H1 (cell line): Measurements from ENCODE around the gene PIGV. TPM values are rescaled to one million over a fixed set of nuclear protein-coding genes. Genes with fewer than 3 reads are reported as not detected.

Experiments
- CTCF ChIA-PET: fragments of 300-600 bp; sonication (Branson Sonifier 250); formaldehyde crosslinking; loops from one replicate; lab custom pipeline; 2021; ENCODE audit not compliant: partially characterized antibody; lab: Charles Lee
- POLR2A ChIA-PET: fragments of 300-600 bp; sonication (Branson Sonifier 250); formaldehyde crosslinking; loops from one replicate; lab custom pipeline; 2021; ENCODE audit warnings: inconsistent platforms; ENCODE audit not compliant: partially characterized antibody; lab: Charles Lee
- DNase-seq, 2 experiments: peaks; one replicate each; pipeline versions ENCODE4 v3.0.0 to v3.0.0-alpha.2; 2010 to 2022; ENCODE audit warnings: low spot score in 2 of 2, low read depth in 1 of 2, mixed read lengths in 1 of 2
- FAIRE-seq: peaks from 2 replicates; lab custom pipeline; 2011; peaks lifted over from hg19 to GRCh38; lab: Jason Lieb, UNC
- H2AFZ ChIP-seq: 2 replicates; pipeline ENCODE4 v1.8.1; 2012; ENCODE audit warnings: low read length, inconsistent platforms
- H2AK5ac ChIP-seq: 2 replicates; pipeline ENCODE4 v1.6.1; 2013; ENCODE audit warnings: low read depth, low read length
- H2BK120ac ChIP-seq: replicated peaks from 2 replicates; pipeline ENCODE3; 2013; ENCODE audit warnings: low read depth, low read length, inconsistent platforms
- H2BK12ac ChIP-seq: 2 replicates; pipeline ENCODE4 v1.6.1; 2013; ENCODE audit warnings: low read depth, low read length
- H2BK15ac ChIP-seq: 2 replicates; pipeline ENCODE4 v1.6.1; 2013; ENCODE audit warnings: low read length
- H2BK20ac ChIP-seq: 2 replicates; pipeline ENCODE4 v1.6.1; 2013; ENCODE audit warnings: low read length
- H2BK5ac ChIP-seq: 2 replicates; pipeline ENCODE4 v1.6.1; 2013; ENCODE audit warnings: low read depth, low read length
- H3K14ac ChIP-seq: 2 replicates; pipeline ENCODE4 v1.6.1; 2013; ENCODE audit warnings: inconsistent platforms; ENCODE audit not compliant: insufficient read length
- H3K18ac ChIP-seq: 2 replicates; pipeline ENCODE4 v1.6.1; 2013; ENCODE audit warnings: low read length; ENCODE audit errors: extremely low read depth
- H3K23ac ChIP-seq: 2 replicates; pipeline ENCODE4 v1.6.1; 2013; ENCODE audit warnings: inconsistent platforms; ENCODE audit not compliant: insufficient read length
- H3K23me2 ChIP-seq: 2 replicates; pipeline ENCODE4 v1.6.1; 2013; ENCODE audit warnings: low read depth, low read length
- H3K27ac ChIP-seq: 2 replicates; pipeline ENCODE4 v1.6.1; 2011; ENCODE audit warnings: low read depth, low read length, inconsistent platforms
- H3K27me3 ChIP-seq, 4 experiments: replicated peaks in 1 of 4; 1 replicate in 1 of 4; 2 replicates in 3 of 4; pipeline versions ENCODE4 v1.6.1 to v1.8.1; 2011 to 2013; ENCODE audit warnings: low read length in 3 of 4, mild to moderate bottlenecking in 3 of 4, inconsistent platforms in 2 of 4, mixed read lengths in 2 of 4, moderate library complexity in 1 of 4; ENCODE audit not compliant: control insufficient read depth in 3 of 4, insufficient read depth in 3 of 4; ENCODE audit errors: extremely low read depth in 1 of 4
- H3K36me3 ChIP-seq, 4 experiments: 2 replicates each; pipeline versions ENCODE4 v1.6.1 to v1.8.1; 2011 to 2013; ENCODE audit warnings: mild to moderate bottlenecking in 4 of 4, low read length in 3 of 4, moderate library complexity in 2 of 4, control low read depth in 1 of 4, inconsistent platforms in 1 of 4; ENCODE audit not compliant: insufficient read depth in 4 of 4, control insufficient read depth in 2 of 4
- H3K4ac ChIP-seq: replicated peaks from 2 replicates; pipeline ENCODE3; 2013; ENCODE audit warnings: low read length, low read depth, mixed read lengths, inconsistent platforms; ENCODE audit not compliant: insufficient read length
- H3K4me1 ChIP-seq, 4 experiments: replicated peaks in 1 of 4; 1 replicate in 1 of 4; 2 replicates in 3 of 4; pipeline versions ENCODE4 v1.6.1 to v1.8.1; 2011 to 2013; ENCODE audit warnings: low read length in 3 of 4, inconsistent platforms in 2 of 4, mixed read lengths in 1 of 4; ENCODE audit not compliant: insufficient read depth in 4 of 4, control insufficient read depth in 3 of 4
- H3K4me2 ChIP-seq, 2 experiments: 2 replicates each; pipeline versions ENCODE4 v1.6.1 to v1.8.1; 2011 to 2013; ENCODE audit warnings: low read depth in 2 of 2, low read length in 2 of 2, control low read depth in 1 of 2, inconsistent platforms in 1 of 2, mild to moderate bottlenecking in 1 of 2; ENCODE audit not compliant: insufficient read depth in 1 of 2
- H3K4me3 ChIP-seq, 4 experiments: fragments of 200-600, 300-600 bp in 1 of 4; sonication (generic), shearing (Covaris generic), sonication (Bioruptor Twin) in 1 of 4; 2 replicates each; pipeline versions ENCODE4 v1.5.1 to v1.8.1; 2011 to 2016; ENCODE audit warnings: low read length in 4 of 4, low read depth in 3 of 4, control low read depth in 2 of 4, inconsistent platforms in 2 of 4, mild to moderate bottlenecking in 2 of 4, mixed read lengths in 1 of 4, moderate library complexity in 1 of 4; ENCODE audit not compliant: insufficient read depth in 2 of 4; ENCODE audit errors: extremely low read depth in 1 of 4
- H3K56ac ChIP-seq: replicated peaks from 2 replicates; pipeline ENCODE3; 2013; ENCODE audit warnings: low read depth, mild to moderate bottlenecking, mixed read lengths, low read length, inconsistent platforms; ENCODE audit not compliant: insufficient read length
- H3K79me1 ChIP-seq: 2 replicates; pipeline ENCODE4 v1.6.1; 2013; ENCODE audit warnings: low read depth, low read length, control low read depth
- H3K79me2 ChIP-seq, 2 experiments: 2 replicates each; pipeline versions ENCODE4 v1.6.1 to v1.8.1; 2012 to 2013; ENCODE audit warnings: low read length in 2 of 2, mild to moderate bottlenecking in 2 of 2, inconsistent platforms in 1 of 2; ENCODE audit not compliant: insufficient read depth in 2 of 2, control insufficient read depth in 1 of 2
- H3K9ac ChIP-seq, 4 experiments: replicated peaks in 1 of 4; 1 replicate in 1 of 4; 2 replicates in 3 of 4; pipeline versions ENCODE4 v1.6.1 to v1.8.1; 2011 to 2013; ENCODE audit warnings: low read depth in 3 of 4, low read length in 3 of 4, control low read depth in 2 of 4, mild to moderate bottlenecking in 2 of 4, moderate library complexity in 2 of 4, inconsistent platforms in 1 of 4; ENCODE audit errors: extremely low read depth in 1 of 4
- H3K9me3 ChIP-seq, 2 experiments: 2 replicates each; pipeline versions ENCODE4 v1.6.1 to v1.8.1; 2012 to 2013; ENCODE audit warnings: mild to moderate bottlenecking in 2 of 2, moderate library complexity in 2 of 2, control low read depth in 1 of 2, inconsistent platforms in 1 of 2, low read depth in 1 of 2, low read length in 1 of 2, mixed read lengths in 1 of 2; ENCODE audit not compliant: insufficient read depth in 2 of 2
- H4K20me1 ChIP-seq, 2 experiments: replicated peaks in 1 of 2; 2 replicates each; pipeline versions ENCODE3 to v1.8.1; 2011 to 2013; ENCODE audit warnings: inconsistent platforms in 2 of 2, low read length in 2 of 2, mild to moderate bottlenecking in 1 of 2; ENCODE audit not compliant: insufficient read depth in 2 of 2, control insufficient read depth in 1 of 2
- H4K5ac ChIP-seq: 2 replicates; pipeline ENCODE4 v1.6.1; 2013; ENCODE audit warnings: low read length, low read depth, mixed read lengths, inconsistent platforms; ENCODE audit not compliant: insufficient read length
- H4K8ac ChIP-seq: 2 replicates; pipeline ENCODE4 v1.8.0; 2013; ENCODE audit warnings: mild to moderate bottlenecking, moderate library complexity, low read length, inconsistent platforms; ENCODE audit not compliant: insufficient read depth; ENCODE audit errors: extremely low read depth
- H4K91ac ChIP-seq: replicated peaks from 2 replicates; pipeline ENCODE3; 2013; ENCODE audit warnings: low read length, mixed read lengths, inconsistent platforms; ENCODE audit not compliant: insufficient read length
- ASH2L ChIP-seq: fragments of 200-600, 300-600 bp; sonication (generic); IDR thresholded peaks from one replicate; pipeline ENCODE4 v1.7.1; 2017; ENCODE audit warnings: low read length
- BRCA1 ChIP-seq: IDR thresholded peaks from 2 replicates; pipeline ENCODE4 v1.6.1; 2012; ENCODE audit warnings: low read depth, low read length, improper control_type of control experiment
- TAF1 ChIP-seq: IDR thresholded peaks from 2 replicates; pipeline ENCODE4 v1.6.1; 2011; ENCODE audit warnings: mild to moderate bottlenecking, low read depth, low read length
- WGBS, 2 experiments: shearing (Covaris generic) in 1 of 2; methylation state at CpG; one replicate each; pipeline versions ENCODE4 v1.1.6 to v1.1.7; 2013 to 2015; ENCODE audit warnings: low lambda C conversion rate in 2 of 2, mixed read lengths in 2 of 2, inconsistent platforms in 1 of 2, low coverage in 1 of 2, missing lambda C conversion rate in 1 of 2; ENCODE audit not compliant: insufficient replicate concordance in 2 of 2, insufficient coverage in 1 of 2, insufficient read length in 1 of 2; ENCODE audit errors: extremely low coverage in 1 of 2, missing lambda C conversion rate in 1 of 2; 5-methylcytosine and 5-hydroxymethylcytosine counted together
- polyA plus RNA-seq, 7 experiments: library from polyadenylated mRNA; depleted of rRNA in 3 of 7; stranded (reverse) in 5 of 7; unstranded in 2 of 7; fragments of >200 nt in 5 of 7; fragments of 200-250 nt in 2 of 7; gene quantifications; 1 replicate in 5 of 7; 2 replicates in 1 of 7; 4 replicates in 1 of 7; pipeline versions ENCODE4 v1.2.1 to v1.2.3, GENCODE V29; 2011 to 2013; ENCODE audit warnings: missing spikeins in 2 of 7, mixed read lengths in 2 of 7
- total RNA-seq: library from RNA; stranded (reverse); fragmentation: NEBNext Ultra II Directional; extraction: Animal tissue kit (Norgen Biotek cat#: 25700); gene quantifications from 2 replicates; pipeline ENCODE4 v1.2.1, GENCODE V29; 2021

Gene PIGV
- total and polyA plus RNA-seq, 2 of the 8 experiments (the other 6 are each of a cell fraction or from before 2014, with no cell fraction given): 8.5 to 20.9 TPM

DNA sequence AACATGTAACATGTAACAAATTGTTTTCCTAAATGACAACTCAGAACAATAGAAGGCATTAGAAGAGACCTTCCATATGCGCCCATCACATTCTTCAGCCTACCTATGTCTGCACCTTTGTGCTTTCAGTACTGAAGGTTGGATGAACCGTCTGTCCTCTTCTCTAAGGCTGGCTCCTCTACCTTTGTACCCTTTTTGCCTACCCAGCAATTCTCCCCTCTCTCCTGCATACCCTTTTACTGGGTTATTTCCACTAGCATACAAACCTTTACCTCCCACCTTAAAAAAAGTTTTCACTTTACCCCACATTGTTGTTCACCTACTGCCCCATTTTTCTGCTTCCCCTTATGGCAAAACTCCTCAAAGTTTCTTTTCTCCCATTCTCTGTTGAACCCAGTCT is 5.2 kb downstream of the PIGV start:
- H3K4me2 ChIP-seq: no peak overlapping the region
- H3K27ac ChIP-seq: no peak overlapping the region
- H3K4me1 ChIP-seq: peaks cover 3 to 7% (median 4%) of the 10 kb centered on the region in 4 experiments; a peak in 6 of 7 replicates
- DNase-seq (no peak), FAIRE-seq (no peak)
- H3K27me3 ChIP-seq: no peaks in the 10 kb centered on the region
- H3K36me3 ChIP-seq: peaks cover 0 to 8% (median 6%) of the 10 kb centered on the region in 4 experiments; a peak in 6 of 8 replicates
- H3K79me1 ChIP-seq: no peaks in the 10 kb centered on the region
- H3K79me2 ChIP-seq: no peaks in the 10 kb centered on the region
- peaks cover 0 to 2% of the 10 kb centered on the region in 2 experiments for H4K20me1 ChIP-seq
- H3K4me3 ChIP-seq: no peak overlapping the region
- no peak overlapping the region for H4K91ac ChIP-seq
- no peak for TF ChIP-seq TAF1
- no peak for TF ChIP-seq BRCA1
- TF ChIP-seq ASH2L: no peak
- H3K14ac ChIP-seq: no peak overlapping the region
- H3K23me2 ChIP-seq: peaks cover 9% of the 10 kb centered on the region
- H2AK5ac ChIP-seq: no peak overlapping the region
- WGBS, 2 experiments: 81% methylated on average over 2 of the region's 2 CpGs; no CpG with 5 or more reads in 1 of the 2 experiments
- H2BK15ac ChIP-seq: no peak overlapping the region
- no peak overlapping the region for H3K56ac ChIP-seq
- H3K4ac ChIP-seq: no peak overlapping the region
- H2AFZ ChIP-seq: no peak overlapping the region
- H3K23ac ChIP-seq: no peak overlapping the region
- H4K8ac ChIP-seq: no peak overlapping the region
- H4K5ac ChIP-seq: no peak overlapping the region
- no peak overlapping the region for H2BK12ac ChIP-seq
- H2BK20ac ChIP-seq: no peak overlapping the region
- H2BK5ac ChIP-seq: no peak overlapping the region
- H3K9ac ChIP-seq: no peak overlapping the region
- H3K18ac ChIP-seq: no peak overlapping the region
- no peaks in the 10 kb centered on the region for H3K9me3 ChIP-seq
- CTCF ChIA-PET: interaction anchor here (1.0 to 1.2 kb wide), 2 partner anchors 28 to 191 kb away, joined by 3 read pairs; no protein-coding TSS in a partner anchor
- H2BK120ac ChIP-seq: no peak overlapping the region
- POLR2A ChIA-PET: no interaction called here
